ENCODE results near the gene C9orf40.

Gene C9orf40

GRCh38 chr9:74952201-74953151 is at the start of gene C9orf40:
TSS of gene C9orf40 (minus strand) at chr9:74952912. CDS start at chr9:74952611, 301 bp downstream.
- DNase-seq: peak; percentile 93

DNA sequence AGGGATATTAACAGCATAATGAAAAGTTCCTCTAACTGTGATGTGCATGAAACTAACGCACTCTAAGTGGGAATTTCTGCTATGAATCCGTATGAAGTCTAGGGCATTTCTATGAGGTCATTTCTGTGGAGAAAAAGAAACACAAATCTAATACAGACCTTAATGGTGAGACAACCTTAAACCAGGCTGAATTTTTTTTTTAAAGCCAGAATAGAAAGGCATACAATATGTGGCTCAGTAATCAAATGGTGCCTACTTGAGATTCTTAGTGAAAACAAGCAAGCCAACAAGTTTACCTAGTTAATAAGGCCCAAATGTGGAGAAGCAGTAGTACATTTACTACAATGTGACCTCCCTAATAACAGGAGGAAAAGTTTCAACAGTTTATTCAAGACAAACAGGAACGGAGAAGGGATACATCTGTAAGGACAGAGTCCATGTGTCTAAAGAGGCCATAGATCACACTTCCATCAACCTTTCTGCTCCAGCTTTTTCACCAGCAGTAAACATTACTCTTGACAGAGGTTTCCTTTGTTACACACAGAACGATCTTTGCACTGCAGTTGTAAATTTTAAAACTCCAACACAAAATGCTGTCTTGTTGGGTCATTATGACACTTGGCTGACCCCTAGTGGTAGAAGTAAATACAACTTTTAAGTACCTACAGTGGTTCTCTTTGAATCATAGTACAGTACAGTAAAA is 49.2 kb upstream of the C9orf40 start:
- no peak for DNase-seq

- DNase-seq: no peak
Observed at GRCh38 chr9:75000835-75001234, 48.1 kb upstream of the C9orf40 start.

DNA sequence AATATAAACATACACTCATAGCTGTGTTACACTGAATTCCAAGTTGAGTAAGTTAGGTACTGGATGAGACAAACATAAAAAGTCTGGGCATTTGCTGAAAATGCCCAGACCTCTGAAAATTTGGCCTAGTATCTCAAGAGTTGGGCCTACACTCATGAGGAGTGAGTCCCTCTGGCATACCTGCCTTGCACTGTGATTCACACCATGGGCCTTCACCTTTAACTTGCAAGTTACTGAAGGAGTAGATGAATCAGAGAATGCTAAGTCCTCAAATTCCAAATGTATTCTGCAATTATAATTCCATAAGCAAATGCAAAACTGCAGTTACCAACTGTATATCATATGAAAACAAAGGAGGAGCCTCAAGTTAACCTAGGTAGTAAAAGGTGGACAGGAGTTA is 32.3 kb upstream of the C9orf40 start:
- no peak for DNase-seq

DNA sequence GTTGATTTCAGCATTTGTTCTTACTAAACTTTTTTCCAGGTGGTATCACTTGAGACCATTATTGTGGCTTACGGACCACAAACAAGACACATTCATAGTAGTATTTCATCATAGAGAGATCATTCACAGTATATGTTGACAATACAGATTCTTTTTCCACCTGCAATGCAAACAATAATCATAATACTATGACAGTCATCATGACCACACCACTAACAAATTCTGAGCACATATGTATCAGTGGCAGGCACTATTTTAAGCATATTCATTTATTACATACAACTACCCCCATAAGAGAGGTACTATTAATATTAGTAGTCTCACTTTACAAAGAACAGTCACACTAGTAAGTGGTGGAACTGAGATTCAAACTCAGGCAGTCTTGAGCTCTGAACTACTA is 31.0 kb upstream of the C9orf40 start:
- no peak for DNase-seq

GRCh38 chr9:74979844-74980243 is 27.1 kb upstream of the C9orf40 start:
- DNase-seq: no peak

GRCh38 chr9:74977287-74977686 is 24.6 kb upstream of the C9orf40 start:
- DNase-seq: no peak

GRCh38 chr9:74975538-74975937 is 22.8 kb upstream of the C9orf40 start:
- DNase-seq: no peak

DNA sequence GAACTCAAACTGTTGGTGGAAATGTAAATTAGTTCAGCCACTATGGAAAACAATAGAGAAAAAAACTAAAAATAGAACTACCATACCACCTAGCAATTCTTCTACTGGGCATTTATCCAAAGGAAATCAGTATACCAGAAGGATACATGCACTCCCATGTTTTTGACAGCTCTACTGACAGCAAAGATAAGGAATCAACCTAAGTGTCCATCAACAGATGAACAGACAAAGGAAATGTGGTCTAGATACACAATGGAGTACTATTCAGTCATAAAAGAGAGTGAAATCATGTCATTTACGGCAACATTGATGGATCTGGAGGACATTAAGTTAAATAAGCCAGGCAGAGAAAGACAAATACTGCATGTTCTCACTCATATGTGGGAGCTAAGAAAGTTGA is 21.8 kb upstream of the C9orf40 start:
- DNase-seq: no peak

GRCh38 chr9:74973714-74974113 is 21.0 kb upstream of the C9orf40 start:
- DNase-seq: no peak

DNA sequence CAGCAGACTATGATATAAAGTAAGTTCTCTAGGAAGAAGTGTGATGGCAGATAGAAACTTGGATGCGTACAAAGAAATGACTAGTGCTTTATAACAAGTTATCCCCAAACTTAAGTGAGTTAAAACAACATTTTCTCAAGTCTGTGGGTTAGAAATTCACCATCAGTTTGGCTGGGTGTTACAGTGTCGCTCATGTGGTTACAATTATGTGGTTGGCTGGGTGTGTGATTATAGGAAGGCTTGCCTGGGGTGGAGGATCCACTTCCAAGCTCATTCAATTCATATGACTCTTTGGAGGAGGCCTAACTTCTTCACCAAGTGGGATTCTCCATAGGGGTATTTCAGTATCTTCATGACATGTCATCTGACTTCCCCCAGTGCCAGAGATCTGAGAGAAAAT is 10.3 kb upstream of the C9orf40 start:
- no peak for DNase-seq

DNA sequence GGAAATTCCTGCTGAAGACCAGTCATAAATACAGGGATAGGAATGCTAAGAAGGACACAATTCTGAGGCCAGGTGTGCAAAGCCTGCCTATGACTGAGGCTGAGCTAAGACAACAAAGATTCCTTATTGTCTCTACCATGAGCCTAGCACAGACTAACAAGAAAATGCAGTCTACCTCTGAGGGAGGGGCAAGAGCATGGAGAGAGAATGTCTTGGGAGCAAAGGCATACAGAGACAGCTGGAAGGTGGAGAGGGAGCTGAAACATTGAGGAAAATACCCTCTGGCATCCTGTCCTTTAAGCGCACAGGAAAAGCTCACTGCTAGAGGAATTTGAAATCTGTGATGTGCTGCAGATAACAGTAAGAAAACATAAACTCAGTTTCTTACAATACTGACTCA is 8.8 kb upstream of the C9orf40 start:
- DNase-seq: no peak

DNA sequence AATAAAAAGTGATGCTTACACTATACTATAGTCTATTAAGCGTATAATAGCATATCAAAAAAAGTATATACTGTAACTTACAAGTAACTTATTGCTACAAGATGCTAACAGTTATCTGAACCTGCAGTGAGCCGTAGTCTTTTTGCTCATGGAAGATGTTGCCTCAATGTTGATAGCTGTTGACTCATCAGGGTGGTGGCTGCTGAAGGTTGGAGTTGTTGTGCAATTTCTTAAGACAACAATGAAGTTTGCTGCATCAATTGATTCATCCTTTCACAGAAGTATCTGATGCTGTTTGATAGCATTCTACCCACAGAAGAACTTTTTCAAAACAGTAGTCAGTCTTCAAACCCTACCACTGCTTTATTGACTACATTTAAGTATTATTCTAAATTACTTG is 7.8 kb upstream of the C9orf40 start:
- DNase-seq: no peak

DNA sequence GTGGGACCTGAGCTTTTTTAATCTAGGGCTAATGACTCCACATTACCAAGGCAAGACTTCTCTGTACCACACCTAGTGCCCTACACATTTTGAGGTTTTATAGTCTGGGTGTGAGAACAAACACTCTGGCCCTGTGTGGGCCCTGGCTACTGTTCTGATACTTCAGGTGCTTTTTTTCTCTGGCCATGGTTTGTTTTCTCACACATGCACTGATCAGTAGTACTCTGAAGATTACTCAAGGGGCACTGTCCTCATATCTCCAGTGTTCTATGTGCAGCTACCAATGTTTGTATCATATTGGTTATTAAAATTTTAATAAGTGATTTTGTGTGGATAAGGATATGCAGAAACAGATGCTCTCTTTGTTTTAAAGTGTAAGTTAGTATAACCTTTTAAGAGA is 5.9 kb upstream of the C9orf40 start:
- no peak for DNase-seq

DNA sequence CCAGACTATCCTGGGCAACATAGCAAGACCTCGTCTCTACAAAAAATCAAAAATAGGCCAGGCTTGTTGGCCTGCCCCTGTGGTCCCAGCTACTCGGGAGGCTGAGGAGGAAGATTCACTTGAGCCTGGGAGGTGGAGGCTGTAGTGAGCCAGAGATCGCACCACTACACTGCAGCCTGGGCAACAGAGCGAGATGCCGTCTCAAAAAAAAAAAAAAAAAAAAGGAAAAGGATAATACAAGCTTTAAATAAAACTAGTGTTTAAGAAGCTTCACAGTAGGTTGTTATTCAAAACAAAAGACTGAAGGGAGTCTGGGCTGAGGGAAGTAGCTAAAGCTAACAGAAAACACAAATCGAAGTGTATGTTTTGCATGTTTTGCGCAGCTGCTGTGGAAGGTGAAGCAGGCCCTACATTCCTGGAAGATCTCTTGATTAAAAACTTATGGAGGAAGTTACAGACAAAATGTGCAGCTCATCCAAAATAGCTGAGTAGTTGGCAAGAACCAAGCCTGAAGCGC is 581 bp upstream of the C9orf40 start:
- DNase-seq: peak; percentile 66

DNA sequence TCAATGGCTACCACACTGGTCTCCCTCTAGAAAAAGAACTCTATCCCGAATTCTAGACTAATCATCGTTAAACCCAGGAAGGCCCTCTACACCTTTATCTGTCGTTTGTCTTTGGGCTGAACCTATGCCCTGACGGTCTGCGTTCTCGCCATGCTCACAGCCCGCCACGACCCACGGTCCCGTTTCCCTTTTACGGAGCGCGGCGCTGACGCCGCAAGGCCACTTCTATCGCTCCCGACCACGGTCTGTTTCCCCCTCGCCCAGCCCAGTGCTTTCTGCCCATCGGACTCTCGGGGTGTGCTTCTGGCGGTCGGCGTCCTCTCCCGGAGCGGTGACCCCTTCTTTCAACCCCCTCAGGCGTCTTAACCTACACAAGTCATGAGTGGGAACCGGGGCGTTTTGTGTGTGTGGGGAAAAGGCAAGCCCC is 974 bp downstream of the C9orf40 start:
- DNase-seq: no peak

DNA sequence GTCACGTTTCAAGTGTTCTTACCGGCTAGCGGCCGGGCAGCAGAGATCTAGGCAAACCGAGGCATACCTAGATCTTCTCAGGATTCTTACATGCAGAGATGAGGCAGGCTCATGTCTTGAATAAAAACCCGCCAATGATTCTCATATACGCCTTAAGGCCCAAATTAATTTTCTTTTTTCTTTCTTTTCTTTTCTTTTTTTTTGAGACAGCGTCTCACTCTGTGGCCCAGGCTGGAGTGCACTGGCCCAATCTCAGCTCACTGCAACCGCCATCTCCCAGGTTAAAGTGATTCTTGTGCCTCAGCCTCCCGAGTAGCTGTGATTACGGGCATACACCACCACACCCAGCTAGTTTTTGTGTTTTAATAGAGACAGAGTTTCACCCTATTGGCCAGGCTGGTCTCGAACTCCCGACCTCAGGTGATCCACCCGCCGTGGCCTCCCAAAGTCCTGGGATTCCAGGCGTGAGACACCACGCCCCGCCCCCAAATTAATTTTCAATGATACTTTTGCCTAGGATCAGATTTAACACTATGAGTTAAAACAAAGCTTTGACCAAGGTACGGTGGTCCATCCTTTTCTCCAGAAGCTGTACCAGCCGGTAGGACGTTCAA is 1.5 kb downstream of the C9orf40 start:
- DNase-seq: no peak

GRCh38 chr9:74949859-74950855 is 2.6 kb downstream of the C9orf40 start:
- DNase-seq: no peak

- no peak for DNase-seq
Observed at GRCh38 chr9:74948937-74949336, 3.8 kb downstream of the C9orf40 start.

DNA sequence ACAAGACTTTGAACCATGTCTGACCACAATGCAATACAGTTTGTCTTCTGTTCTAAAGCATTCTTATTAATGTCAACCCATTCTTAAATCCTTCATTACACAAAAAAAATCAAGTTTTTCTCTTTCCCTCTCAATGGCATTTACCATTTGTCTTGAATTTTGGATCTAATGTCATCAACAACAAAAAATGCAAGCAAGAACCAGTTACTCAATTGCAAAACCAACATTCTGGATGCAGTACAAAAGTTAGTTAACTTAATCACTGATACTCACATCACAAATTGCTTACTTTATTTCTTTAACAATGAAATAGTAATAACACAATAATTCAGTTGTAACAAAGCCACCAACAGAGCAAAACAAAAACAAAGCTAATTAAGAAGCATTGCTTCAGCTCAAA is 6.0 kb downstream of the C9orf40 start:
- no peak for DNase-seq

DNA sequence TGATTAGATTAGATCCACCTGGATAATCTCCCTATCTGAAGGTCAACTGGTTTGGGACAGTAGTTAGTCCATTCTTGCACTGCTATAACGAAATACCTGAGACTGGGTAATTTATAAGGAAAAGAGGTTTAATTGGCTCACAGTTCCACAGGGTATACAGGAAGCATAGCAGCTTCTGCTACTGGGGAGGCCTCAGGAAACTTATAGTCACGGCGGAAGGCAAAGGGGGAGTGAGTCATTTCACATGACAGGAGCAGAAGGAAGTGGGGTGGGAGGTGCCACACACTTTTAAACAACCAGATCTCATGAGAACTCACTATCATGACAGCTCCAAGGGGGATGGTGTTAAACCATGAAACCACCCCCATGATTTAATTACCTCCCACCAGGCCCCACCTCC is 9.9 kb downstream of the C9orf40 start:
- no peak for DNase-seq

DNA sequence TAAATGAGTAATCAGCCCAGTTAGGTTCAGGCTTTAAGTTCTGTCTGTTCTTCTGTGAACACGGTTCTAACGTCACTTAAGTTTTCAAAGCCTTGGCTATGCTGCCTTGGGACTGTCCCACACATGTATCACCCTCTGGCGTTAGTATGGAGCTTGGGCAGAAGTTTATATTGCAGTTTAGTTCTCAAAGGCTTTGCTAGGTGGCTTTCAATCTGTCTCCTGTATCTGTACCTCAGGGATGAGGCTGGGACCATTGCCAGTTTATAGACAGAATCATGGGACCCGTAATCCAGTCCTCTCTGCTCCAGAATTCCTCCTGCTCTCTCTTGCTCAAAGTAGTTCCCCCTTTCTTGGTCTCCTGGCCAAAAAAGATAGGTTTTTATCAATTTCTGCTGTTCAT is 12.1 kb downstream of the C9orf40 start:
- no peak for DNase-seq
